GM04504 (cell line): ENCODE data around the gene CEP250.
"Not testable (repeated sequence)": the region's sequence is repeated elsewhere in the genome, so short reads cannot be mapped to it uniquely, and the experiment has no call there.

ENCODE experiments used
- DNase-seq: peaks from one replicate; pipeline ENCODE4 v3.0.0-alpha.2; 2012; ENCODE audit warnings: low read depth

CEP250 gene, protein sequence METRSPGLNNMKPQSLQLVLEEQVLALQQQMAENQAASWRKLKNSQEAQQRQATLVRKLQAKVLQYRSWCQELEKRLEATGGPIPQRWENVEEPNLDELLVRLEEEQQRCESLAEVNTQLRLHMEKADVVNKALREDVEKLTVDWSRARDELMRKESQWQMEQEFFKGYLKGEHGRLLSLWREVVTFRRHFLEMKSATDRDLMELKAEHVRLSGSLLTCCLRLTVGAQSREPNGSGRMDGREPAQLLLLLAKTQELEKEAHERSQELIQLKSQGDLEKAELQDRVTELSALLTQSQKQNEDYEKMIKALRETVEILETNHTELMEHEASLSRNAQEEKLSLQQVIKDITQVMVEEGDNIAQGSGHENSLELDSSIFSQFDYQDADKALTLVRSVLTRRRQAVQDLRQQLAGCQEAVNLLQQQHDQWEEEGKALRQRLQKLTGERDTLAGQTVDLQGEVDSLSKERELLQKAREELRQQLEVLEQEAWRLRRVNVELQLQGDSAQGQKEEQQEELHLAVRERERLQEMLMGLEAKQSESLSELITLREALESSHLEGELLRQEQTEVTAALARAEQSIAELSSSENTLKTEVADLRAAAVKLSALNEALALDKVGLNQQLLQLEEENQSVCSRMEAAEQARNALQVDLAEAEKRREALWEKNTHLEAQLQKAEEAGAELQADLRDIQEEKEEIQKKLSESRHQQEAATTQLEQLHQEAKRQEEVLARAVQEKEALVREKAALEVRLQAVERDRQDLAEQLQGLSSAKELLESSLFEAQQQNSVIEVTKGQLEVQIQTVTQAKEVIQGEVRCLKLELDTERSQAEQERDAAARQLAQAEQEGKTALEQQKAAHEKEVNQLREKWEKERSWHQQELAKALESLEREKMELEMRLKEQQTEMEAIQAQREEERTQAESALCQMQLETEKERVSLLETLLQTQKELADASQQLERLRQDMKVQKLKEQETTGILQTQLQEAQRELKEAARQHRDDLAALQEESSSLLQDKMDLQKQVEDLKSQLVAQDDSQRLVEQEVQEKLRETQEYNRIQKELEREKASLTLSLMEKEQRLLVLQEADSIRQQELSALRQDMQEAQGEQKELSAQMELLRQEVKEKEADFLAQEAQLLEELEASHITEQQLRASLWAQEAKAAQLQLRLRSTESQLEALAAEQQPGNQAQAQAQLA (N-terminal part only)

DNA sequence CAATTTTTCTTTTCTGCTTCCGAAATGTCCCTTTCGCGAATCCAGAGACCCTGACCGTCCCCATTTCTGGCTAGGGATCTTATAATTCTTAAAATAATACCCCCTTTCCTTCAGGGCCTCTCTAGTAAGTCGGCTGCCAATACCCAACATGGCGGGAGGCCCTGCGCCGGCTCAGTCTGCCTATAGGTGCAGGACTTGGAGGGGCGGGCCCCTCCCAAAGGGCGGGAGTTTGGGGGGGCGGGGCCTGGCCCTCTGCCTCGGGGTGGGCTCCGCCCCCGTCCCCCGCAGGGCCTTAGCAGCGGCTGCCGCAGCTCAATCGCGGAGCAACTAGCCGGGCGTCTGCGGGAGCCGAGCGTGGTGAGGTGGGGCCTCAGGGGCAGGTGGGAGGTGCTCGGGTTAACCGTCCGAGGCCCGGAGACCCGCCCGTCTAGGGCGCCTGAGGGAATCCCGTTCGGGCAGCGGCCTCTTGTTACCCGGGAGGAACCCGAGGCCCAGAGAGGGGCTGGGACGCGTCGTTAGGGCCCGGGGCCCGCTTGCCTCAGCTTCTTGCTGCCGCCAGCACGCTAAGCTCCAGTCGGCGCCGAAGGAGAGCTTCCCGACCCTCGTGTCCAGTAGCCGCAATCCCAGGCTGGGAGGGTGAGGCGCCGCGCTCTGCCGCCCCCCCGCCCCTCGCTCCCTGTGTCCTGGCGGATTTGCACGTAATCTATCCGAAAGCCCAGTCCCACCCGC, at the start of gene CEP250:
TSS of gene CEP250 (plus strand) at position 718 of the 729 bp plus-strand sequence. CDS start 6,770 bp downstream, outside the sequence.
- peak; percentile 85 for DNase-seq

DNA sequence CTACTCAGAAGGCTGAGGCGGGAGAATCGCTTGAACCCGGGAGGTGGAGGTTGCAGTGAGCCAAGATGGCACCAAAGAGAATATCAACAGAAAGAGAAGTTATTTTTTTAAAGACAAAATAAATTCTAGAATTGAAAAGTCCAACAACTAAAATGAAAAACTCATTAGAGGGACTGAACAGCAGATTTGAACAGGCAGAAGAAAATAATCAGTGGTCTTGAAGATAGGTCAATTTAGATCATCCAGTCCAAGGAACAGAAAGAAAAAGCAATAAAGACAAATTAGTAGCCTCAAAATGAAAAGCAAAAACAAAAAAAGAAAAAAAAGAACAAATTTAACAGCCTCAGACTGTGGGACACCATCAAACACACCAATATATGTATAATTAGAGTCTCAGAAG, 49.6 kb upstream of the CEP250 start:
- no peak for DNase-seq

GRCh38 chr20:35408270-35408669, 47.1 kb upstream of the CEP250 start:
- no peak for DNase-seq

DNA sequence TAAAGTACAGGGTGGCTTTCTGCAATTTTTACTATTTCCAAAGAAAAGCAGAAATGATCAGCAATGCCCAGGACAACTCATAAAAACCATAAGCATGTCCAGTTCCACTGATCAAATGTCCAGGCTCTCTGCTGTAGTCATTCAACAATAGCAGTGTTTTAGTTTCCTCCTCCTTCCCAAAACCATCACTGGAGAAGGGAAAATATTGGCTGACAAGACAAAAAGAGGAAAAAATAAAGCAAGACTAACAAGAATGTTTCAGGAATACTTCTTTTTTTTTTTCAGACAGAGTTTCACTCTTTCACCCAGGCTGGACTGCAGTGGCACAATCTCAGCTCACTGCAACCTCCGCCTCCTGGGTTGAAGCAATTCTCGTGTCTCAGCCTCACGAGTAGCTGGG, 45.9 kb upstream of the CEP250 start:
- no peak for DNase-seq

GRCh38 chr20:35410613-35411012, 44.8 kb upstream of the CEP250 start:
- no peak for DNase-seq

DNA sequence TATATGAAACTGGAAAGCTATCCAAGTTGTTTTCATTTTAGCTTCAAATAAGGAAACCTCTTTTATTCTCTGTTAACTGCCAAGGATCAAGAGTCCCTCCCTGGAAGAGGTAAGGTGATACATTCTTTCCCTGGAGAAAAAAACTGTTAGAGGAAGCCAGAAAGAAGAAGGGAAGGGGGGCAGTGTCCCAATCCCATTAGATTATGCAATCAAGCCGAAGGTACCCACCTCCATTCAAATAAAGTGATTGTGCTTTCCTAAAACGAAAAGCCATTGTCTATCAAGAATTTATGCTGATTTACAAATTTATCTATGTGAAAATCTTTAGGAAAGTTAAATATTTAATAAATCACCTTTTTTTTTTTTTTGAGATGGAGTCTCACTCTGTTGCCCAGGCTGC, 34.1 kb upstream of the CEP250 start:
- no peak for DNase-seq

- DNase-seq = no peak
These were observed 23.6 kb upstream of the CEP250 start for GRCh38 chr20:35431621-35432429.

GRCh38 chr20:35432430-35432735, 23.0 kb upstream of the CEP250 start:
- DNase-seq = no peak

- no peak for DNase-seq
These were observed 22.1 kb upstream of the CEP250 start for GRCh38 chr20:35433337-35433736.

DNA sequence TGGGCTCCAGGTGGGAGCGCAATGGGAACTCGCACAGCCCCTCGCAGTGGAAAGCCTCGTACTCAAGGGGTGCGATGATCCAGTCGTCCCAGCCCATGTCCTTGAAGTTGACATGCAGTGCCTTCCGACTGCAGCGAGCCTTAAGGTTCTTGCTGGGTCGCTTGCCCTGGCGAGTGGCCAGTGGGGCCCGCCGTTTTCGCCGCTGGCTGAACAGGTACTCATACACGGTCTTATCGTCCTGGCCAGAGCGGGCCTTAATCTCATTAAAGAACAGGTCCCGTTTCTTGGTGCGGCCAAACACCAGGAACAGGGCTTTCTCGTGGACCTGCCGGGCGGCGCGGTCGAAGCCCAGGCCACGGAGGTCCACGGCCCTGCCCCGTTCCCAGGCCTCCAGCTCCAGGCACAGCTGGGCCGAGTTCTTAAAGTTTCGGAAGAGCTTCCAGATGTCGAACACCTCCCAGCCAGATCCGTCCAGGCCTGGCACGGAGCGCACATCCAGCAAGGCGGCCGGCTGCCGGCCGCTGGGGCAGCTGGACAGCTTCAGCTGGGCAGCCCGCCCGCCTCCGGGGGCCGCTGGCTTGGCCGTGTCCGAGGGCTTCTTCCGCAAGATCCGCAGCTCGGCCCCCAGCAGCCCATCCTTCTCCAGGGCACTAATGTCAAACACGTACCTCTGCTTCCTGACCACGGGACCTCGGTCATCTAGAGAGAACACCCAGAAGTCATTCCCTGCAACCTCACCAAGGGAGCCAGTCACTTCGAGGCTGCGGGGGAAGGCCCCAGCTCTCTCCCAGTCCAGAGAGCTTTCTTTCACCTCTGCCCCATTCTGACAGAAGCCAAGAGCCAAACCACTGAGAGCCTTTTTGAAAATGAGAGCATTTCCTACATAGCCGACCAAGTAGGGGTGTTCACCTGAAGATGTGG, 21.1 kb upstream of the CEP250 start:
- DNase-seq = no peak

GRCh38 chr20:35436177-35436573, 19.2 kb upstream of the CEP250 start:
- DNase-seq = no peak

DNA sequence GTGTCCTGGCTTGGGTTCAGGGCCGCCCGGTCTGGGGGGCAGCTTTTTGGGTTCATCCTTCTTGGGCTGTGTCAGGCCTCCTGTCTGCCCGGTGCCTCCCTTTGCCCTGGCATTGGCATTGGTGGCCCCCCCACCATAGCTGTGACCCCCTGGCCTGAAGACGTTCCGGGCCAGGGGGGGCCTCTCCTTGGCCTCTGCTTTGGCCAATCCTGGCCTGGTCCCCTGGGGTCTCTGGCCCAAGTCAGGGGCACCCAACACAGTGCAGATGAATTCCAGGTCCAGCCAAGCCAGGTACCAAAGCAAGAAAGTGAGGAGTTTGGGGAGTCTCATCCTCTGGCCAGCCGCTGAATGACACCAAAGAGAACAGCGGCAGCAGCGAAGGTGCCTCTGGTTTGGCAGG, 17.8 kb upstream of the CEP250 start:
- DNase-seq = no peak

DNA sequence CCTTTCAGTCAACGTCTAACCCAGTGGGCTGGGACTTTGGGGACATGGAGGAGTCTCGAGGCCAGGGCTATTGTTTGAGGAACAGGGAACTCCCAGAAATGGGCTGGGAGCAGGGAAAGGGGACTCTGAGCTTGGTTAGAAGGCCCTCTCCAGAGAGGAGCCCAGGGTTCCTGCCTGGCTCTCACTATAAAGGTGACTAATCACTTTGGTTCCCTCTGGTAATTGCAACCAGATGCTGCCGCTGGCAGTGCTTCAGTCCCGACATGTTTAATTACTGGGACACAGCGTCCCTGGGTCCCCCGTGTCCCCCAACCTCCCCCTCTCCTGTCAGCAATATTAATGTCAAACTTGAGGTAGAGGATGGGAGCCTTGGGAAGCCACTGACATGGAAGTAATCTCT, 12.4 kb upstream of the CEP250 start:
- DNase-seq = peak; percentile 80

GRCh38 chr20:35444226-35444625, 11.2 kb upstream of the CEP250 start:
- no peak for DNase-seq

DNA sequence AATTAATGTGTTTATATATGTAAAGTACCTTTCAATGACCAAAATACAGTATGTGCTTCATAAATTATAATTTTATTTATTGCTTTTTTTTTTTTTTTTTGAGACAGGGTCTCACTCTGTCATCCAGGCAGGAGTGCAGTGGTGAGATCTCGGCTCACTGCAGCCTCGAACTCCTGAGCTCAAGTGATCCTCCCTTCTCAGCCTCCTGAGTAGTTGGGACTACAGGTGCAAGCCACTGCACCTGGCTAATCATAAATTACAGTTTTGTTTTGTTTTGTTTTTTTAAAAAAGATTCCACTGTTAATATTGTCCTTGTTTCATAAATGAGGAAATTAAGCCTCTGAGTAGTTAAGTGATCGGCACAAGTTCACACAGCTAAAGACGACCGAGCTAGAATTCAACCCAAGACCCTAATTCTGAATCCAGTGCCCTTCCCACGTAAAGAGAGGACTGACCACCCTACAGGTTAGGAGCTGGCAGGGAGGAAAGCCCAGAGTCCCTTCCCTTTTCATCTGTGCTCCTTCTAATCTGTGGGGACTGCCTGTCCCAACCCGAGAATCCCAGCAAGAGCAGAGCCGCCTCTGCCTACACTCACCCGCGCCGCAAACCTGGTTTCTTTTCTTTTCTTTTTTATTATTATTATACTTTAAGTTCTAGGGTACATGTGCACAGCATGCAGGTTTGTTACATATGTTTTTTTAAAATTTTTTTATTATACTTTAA, 8.9 kb upstream of the CEP250 start:
- DNase-seq = no peak

DNA sequence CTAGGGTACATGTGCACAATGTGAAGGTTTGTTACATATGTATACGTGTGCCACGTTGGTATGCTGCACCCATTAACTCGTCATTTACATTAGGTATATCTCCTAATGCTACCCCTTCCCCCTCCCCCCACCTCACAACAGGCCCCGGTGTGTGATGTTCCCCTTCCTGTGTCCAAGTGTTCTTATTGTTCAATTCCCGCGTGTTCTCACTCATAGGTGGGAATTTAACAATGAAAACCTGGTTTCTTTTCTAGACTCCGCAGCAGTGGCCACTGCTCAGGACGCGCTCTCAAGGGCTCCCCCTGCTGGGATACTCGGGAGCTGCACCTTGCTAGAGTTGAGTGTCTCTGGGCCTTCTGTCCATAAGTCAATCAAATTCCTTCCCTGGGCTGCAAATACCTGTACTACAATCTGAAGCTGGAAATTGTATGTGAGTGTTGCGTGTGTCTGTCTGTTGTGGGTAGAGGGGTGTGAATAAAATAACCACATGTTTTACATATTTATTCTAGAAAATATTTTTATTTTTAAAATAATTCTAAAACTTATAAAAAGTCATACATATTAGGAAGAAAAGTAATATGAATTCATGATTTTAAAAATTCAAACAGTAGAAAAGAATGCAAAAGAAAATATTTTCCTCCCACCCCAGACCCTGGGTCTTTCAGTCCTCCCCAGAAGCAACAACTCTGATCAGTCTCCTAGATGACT, 8.2 kb upstream of the CEP250 start:
- peak; percentile 57 for DNase-seq

DNA sequence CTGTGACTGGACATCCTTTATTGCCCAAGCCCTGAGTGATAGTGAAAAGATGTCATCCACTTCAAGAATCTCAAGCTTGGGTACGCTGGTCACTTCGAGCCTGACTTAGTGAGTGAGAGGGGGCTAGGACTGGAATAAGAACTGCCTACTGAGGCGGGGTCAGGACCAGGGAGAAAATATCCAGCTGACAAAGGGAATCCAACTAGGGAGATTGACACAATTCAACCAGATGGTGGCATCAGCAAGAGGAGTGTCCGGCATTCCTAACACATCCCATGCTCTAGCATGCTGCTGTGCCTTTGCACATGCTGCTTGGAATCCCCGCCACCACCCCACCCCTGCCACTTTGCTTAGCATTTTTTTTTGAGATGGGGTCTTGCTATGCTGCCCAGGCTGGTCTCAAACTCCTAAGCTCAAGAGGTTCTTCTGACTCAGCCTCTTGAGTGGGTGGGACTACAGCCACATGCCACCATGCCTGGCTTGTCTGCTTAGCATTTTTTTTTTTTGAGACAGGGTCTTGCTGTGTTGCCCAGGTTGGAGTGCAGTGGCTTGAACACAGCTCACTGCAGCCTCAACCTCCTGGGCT, 6.5 kb upstream of the CEP250 start:
- no peak for DNase-seq

GRCh38 chr20:35449855-35450254, 5.5 kb upstream of the CEP250 start:
- not testable (repeated sequence) for DNase-seq
